Hepatocyte (in vitro differentiated cells): ENCODE data around the gene DDX41.

Experiments
- CTCF ChIP-seq: fragments of 200-600 bp; sonication (generic); IDR thresholded peaks from 2 replicates; pipeline ENCODE4 v1.5.1; 2016; ENCODE audit warnings: antibody characterized with exemption, mild to moderate bottlenecking; ENCODE audit not compliant: poor library complexity
- EZH2 ChIP-seq: fragments of 200-600 bp; sonication (generic); IDR thresholded peaks from 2 replicates; pipeline ENCODE4 v1.6.1; 2016; ENCODE audit warnings: antibody characterized with exemption, mild to moderate bottlenecking, borderline replicate concordance
- EZH2phosphoT487 ChIP-seq: fragments of 200-600 bp; sonication (generic); IDR thresholded peaks from one replicate; pipeline ENCODE4 v1.6.1; 2018; ENCODE audit warnings: antibody characterized with exemption, mild to moderate bottlenecking, low read depth, moderate library complexity; ENCODE audit not compliant: unreplicated experiment, severe bottlenecking

- TF ChIP-seq CTCF (no peak), EZH2 (no peak), EZH2phosphoT487 (no peak)
Observed at GRCh38 chr5:177508837-177509236, 7.9 kb downstream of the DDX41 start.
